HG03432 (cell line): ENCODE measurements around the gene RING1.
A peak's percentile ranks its signal among the peaks of the same experiment; 100 is the strongest.

Experiments
- ATAC-seq: cut with Tn5 transposase; IDR thresholded peaks from one replicate; pipeline ENCODE4 v1.9.1; 2021; ENCODE audit warnings: mild to moderate bottlenecking, moderate library complexity; ENCODE audit not compliant: unreplicated experiment

RING1 gene

DNA sequence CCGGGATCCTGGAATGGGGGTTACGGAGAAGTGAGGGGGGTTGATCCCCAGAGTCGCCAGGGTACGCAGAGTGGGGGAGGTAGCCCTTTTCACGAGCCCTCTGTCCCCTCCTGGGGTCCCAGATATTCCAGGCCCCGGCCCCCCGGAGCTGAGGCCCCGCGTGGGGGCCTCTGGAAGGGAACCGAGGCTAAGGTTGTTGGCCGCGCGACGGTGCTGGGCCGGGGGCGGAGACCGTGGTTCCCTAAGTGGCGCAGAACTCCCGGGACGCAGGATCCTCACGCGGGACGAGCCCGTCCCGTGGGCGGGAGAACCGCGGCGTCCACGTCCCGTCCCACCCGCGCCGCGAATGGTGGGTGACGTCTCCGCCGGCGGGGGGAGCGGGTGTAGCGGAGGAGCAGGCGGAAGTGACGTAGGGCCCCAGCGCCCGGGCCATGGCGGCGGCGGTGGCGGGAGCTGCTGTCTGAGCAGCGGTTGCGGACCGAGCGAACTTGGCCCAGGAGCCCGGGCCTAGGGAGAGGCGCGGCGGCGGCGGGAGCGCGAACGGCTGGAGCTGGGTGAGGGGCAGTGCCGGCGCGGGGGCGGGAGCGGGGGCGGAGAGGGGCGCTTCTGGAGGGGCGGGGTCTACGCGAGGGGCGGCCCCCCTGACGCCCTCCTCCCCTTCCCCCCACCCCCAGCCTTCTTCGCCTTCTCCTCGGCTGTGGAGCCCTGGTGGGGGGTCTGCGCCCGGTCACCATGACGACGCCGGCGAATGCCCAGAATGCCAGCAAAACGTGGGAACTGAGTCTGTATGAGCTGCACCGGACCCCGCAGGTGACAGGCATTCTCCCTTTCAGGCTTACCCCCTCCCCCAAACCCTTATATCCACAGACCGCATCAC lies at the start of gene RING1:
TSS of gene RING1 (plus strand) at position 410 of the 877 bp plus-strand sequence. CDS start at position 733, 323 bp downstream.
- ATAC-seq: peak; percentile 52

DNA sequence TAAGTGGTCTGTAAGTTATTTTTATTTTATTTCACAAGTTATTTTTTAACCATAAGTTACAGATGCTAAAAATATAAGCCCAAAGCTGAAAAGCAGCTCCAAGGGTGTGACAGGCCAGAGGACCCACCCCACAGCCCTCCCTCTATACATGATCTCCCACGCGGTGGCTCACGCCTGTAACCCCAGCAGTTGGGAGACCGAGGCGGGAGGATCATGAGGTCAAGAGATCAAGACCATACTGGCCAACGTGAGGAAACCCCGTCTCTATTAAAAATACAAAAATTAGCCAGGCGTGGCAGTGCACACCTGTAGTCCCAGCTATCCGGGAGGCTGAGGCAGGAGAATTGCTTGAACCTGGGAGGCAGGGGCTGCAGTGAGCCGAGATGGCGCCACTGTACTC lies 48.2 kb upstream of the RING1 start:
- no peak for ATAC-seq

DNA sequence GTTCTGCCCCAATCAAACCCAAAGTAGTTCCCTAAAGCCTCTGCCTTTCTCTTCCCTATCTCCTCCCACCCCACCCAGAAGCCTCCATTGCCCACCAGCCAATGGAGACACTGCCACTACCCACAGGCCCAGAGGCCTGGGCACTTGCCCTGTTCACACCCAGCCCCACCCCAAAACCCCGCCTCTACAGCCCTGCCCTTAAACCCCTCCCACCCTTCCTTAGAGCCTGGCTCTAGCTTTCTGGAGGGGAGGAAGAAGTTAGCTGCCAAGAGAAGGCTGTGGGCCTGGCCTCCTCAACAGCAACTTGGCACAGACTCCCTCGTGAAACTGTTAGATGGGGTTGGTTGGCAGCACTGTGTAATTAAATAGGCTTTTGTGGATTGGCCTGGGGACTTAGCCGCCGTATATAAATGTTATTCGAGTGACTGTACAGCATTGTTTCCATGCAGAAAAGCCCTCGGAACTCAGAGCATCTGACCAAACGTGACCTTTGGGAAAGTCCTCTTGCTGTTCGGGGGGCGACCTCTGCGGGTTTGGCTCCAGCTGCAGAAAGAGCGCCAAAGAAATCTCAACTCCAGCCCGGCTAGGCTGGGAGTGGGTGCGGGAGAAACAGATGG lies 47.5 kb upstream of the RING1 start:
- no peak for ATAC-seq

DNA sequence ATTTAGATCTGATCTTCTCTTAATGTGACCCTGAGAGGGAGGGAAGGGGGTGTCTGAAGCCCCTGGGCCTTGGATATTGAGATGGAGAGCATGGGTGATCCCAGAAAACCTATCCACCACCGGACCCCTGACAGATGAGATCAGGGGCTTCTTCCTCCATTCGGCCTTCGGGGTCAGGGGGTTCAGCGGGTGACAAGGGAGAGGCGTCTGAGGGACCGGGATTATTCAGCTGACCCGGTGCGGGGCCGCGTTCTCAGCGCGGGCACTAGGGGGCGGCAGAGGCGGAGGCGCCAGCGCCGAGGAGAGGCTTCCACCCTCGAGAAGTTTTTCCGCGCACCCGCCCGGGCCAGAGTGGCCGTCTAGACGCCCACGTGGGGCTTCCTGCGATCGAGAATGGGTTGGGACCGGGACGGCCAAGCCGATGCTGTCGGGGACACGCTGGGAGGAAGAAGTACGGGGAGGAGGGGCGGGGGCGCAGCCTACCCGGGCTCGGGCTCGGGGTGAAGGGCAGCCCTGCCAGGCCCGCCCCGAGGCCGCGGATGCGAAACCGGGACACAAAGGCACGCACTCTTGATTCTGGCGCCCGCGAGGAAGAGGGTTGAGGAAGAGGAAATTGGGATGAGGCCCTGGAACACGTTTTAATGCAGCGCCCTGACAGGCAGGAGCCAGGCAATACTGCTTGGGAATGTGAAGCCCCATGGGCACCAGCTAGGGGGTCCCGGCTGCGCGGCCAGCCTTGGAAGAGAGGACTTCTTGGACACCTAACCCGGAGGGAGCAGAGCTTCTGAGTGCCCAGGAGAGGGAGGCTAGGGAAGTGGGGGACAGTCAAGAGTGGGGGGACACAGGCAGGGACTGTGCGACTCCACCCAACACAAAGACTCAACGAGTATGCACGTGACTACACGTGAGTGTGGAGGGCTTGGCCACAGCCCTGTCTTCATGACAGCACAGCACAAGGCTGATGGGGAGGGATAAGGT lies 46.7 kb upstream of the RING1 start:
- peak; percentile 64 for ATAC-seq

DNA sequence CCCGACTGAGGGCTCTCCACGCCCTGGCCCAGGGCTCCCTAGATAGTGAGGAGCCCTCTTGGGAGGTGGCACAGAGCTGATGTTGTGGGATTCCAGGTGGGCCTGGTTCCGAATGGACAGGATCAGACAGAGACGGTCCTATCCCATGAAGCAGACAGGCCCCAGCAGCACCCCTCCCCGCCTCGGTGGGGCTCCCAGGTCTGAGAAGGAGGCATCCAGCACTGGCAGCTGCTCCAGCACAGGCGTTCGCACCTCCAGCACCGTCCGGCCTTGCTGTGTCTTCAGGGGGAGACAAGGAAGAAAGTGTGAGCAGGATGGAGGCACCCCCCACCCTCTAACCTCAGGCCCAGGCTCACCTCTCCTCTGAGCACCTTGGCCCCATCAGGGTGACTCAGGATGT lies 44.8 kb upstream of the RING1 start:
- no peak for ATAC-seq

DNA sequence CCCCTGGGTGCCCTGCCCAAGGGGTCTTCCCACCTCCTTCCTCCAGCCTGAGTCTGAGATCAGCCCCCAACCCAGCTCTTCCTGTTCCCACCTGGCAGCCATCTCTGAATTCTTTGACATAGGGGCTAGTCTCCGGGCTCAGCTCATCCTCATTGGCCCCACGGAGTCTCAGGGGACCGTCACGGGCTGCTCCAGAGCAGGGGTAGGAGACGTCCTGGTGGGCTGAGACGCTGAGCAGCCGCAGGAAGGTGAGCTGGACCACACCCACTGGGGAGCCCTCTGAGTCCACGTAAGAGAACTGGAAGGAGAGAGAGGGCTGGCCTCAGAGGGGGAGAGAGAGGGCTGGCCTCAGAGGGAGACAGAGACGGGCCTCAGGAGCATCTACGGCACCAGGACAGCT lies 44.1 kb upstream of the RING1 start:
- ATAC-seq: no peak

DNA sequence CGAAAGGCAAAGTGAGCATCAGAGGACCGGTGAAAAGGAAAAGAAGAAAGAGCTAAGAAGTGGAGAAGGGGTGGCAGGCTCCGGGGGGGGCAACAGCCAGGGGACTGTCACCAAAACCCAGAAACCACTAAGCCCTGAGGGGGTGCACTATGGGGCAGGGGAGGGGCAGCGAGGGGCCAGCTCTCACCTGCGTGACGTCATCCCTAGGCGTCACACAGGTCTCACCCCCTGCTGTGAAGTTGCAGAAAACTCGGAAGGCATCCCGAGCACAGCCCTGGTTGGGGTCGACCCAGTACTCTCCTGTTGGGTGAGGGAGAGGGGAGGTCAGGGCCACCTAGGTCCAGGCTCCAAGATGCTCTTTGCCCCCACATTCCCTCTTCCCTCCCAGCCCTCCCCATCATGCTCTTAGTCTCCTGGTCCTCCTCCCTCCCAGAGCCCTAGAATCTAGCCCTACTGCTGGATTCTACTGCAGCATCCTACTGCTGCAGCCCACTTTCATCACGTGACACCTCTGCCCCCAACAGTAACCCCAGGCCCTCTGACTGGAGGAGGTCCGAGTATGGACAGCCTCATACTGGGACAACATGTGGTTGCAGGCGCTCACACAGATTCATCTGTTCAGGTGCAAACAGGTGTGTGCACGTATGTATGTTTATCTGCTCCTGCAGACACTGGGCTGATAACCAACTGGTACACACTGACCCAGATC lies 43.5 kb upstream of the RING1 start:
- no peak for ATAC-seq

DNA sequence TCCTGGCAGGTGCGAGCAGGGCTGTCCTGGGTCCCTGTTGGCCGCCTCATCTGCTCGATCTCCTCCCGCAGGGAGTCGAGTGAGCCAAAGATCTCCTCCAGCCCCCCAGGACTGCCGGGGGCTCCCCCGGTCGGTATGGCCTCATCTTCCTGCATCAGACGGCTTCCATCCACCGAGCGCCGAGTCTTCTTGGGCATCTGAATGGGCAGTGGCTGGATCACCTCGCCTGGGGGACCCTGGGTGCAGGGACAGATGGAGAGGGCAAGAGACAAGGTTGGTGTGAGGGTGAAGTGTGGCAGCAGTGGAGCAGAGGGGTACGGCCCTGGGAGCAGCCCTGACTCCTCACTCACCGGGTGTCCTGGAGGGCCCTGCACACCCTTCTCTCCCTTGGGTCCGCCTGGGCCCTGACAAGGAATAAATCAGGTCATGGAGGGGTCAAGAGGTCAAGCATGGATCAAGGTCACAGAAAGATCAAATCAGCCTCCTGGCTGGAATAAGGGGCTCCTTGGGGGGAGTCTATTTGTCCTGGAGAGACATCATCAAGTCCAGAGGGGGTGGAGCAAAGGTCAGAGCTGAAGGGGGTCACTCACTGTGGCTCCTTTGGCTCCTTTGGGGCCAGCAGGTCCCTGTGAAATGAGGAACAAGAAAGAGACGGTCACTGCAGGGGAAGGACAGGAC lies 42.6 kb upstream of the RING1 start:
- ATAC-seq: no peak

DNA sequence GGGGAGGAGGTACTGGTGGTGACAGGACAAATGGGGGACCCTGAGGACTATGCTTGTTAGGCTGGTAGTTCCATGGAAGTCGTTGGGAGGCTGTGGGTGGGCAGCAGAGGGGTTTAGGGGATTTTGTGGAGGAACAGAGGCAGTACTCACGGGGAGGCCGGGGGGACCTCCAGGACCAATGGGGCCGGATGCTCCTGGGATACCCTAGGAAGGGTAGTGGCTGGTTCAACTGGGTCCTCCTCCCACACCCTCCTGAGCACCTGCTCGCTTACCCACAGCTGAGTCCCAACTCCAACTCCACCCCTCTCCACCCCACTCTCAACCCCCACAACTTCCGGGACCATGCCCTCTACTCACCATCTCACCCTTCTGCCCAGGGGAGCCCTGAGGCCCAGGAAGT lies 41.9 kb upstream of the RING1 start:
- ATAC-seq: no peak

DNA sequence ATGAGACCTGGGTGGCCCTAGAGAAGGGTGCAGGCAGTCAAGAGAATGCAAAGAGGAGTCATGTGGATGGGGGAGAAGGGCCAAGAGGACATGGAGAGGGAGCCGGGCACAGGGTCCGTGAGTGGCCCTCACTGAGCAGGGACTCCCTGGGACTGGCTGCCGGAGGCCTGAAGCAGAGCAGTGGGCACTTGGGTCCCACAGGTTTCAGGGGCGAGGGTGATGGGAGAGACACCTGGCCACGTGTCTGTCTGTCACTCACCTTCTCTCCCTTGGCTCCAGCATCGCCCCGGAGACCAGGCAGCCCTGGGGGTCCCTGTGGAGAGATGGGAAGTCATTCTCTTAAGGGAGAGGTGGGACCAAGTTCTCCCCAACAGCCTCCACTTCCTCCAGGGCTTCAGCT lies 41.5 kb upstream of the RING1 start:
- ATAC-seq: no peak

DNA sequence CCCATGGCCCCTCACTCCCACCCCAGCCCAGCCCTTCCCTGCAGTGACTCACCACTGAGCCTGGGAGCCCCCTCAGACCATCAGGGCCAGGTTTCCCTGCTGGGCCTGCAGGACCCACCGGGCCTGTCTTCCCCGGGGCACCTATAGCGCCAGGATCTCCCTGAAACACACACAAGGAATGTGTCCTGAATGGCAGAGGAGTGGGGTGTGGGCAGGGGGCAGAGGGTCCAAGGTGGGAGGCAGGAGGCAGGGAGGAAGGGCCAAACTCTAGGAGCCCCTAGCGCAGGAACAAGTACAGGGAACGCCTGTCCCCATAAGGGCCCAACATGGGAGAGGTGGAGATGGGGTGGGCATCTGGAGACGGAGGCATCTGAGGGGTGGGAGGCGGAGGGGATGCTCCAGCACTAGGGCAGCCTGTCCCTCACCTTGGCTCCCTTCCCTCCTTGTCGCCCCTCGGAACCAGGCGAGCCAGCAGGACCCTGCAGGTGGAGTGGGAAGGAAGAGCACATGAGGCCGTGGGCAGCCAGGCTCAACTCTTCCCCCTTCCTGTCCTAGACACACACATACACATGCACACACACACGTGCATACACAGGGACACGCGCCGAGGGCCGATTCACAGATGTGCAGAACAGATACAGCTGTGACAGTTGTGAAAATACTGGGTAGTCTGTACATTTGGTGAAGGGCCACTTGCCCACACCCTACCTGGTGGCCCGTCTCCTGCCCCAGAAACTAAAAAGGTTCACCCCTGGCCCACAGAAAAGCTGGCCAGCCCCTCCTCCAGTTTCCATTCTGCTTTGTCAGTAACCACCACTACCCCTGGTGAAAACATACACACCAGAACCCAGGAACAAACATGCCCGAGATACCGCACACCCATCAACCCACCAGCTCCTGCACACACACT lies 40.7 kb upstream of the RING1 start:
- no peak for ATAC-seq

DNA sequence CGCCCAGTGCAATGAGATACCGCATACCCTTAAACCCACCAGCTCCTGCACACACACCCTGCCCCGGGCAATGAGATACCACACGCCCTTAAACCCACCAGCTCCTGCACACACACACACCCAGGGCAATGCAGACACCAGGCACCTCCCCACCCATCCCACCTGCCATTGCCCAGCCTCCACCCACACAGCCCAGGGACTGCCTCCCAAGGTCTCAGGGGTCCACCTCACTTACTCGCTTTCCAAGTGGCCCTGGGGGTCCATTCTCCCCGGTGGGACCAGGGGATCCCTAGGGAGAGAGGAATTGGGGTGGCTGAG lies 40.1 kb upstream of the RING1 start:
- no peak for ATAC-seq

DNA sequence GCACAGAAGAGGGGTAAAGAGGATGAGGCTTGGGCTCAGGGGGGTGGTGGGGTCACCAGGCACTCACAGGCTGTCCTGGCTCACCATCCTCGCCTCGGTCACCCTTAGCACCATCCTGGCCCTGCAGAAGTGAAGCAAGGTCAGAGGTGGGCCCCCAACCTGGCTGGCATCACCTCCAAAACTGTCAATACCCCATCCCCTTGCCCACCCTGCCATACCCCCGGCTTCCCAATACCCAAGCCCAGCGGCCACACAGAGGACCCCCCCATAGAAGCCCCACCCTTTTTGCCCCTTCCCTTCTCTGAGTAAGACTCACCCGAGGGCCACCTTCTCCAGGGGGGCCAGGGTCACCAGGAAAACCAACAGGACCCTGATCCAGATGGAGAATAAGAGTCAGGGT lies 39.7 kb upstream of the RING1 start:
- no peak for ATAC-seq

DNA sequence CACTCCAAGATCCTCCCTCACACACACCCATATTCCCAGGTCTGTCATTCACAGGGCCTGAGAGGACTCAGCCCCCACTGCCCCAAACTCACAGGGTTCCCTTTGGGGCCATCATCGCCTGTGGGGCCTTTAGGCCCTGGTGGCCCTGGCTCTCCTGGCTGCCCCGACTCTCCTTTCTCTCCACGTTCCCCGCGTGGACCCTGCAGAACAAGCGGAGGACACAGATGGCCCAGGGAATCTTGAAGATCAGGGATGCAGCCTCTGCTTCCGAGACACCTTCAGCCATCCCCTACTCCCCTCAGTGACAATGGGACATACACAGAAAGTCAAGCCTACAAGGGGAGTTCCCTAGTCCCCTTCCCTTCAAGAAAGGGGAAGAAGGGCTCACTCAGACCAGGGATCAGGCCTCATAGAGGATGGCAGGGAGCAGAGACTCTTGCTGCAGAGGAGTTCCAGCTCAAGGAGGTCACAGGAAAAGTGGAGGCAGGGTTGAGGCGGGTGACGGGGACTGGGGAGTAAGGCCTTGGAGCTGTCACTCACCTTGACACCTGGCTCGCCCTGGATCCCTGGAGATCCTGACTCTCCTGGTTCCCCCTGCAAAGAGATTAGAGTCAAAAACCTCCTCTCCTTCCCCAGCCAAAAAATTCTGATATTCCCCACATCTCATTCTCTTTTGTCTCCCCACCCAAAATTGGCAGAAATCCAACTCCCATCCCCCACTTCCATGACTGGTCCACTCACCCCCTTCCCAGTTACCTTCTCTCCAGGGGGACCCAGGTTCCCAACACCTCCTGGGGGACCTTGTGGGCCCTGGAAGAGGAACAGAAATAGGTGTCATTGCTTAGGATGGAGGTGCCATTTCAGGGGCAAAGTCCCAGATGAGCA lies 38.8 kb upstream of the RING1 start:
- ATAC-seq: no peak

DNA sequence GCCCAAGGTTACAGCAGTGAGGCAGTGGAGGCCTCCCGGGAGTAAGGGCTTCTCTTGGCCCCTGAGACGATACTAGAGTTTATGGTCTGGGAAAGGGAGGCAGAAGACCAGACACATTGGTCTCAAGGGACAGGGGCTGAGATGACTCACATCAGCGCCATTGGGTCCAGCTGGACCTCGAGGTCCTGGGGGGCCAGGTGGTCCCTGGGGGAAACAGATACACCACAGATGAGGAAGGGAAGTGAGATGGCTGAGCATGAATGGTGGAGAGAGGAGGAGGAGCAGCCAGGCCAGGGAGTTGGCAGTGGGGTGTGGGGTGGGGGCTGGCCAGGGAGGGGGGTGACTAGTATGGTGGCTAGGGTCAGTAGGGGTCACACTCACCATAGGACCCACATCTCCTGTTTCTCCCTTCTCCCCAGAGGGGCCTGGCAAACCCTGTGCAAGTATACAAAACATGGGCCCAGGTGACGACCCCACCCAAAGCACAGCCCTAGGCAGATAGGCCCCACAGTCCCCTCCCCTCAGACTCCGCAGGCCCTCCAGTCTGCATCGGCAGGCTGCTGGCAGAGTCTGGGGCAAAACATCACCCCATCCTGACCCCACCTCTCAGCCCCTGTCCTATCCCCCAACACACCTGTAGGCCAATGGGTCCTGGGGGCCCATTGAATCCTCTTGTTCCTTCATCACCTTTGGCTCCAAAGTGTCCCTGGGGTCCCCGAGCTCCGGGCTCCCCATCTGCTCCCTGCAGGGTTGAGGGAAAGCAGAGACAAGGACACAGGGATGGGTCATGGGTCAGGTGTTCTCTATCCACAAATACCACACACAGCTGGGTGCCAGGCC lies 37.9 kb upstream of the RING1 start:
- peak; percentile 54 for ATAC-seq

DNA sequence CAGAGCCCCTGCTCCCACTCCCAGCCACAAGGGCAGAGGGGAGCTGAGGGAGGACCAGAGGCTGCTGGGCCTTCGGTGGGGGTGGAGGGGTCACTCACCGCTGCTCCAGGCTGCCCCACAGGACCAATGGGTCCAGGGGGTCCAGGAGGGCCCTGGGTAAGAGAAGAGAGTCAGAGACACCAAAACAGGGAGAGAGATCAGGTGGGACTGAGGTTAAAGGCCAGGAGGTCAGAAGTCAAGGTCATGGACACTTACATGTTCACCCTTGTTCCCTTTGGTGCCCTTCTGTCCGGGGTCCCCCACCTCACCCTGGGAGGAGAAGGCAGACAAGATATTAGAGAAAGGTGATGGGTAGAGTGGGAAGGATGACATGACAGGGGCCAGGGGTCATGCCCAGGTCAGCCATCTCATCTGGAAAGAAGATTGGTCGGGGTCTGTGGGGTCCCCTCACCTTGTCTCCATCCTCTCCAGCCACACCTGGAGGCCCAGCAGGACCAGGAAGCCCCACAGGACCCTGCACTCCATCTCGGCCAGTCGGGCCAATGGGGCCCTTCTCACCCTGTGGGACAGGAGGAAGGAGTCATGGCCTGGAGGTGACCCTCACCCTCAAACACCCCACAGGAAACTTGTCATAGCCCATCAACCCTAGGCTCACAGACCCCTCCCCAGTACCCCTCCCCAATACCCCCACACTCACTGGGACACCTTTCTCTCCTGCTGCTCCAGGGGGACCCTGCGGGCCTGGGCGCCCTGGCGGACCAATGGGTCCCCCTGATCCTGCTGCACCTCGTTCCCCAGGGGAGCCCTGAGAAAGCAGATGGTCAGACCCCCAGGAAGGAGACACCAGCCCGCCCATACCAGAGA lies 37.1 kb upstream of the RING1 start:
- ATAC-seq: no peak
